IMR-90 (cell line): ENCODE results near the gene AASS. TPM values are rescaled to one million over a fixed set of nuclear protein-coding genes. Genes with fewer than 3 reads are reported as not detected.

Experiments
- ATAC-seq: fragments of 200-7000 bp; cut with Tn5 transposase; 2 replicates; pipeline ENCODE4 v1.9.1; 2020; ENCODE audit warnings: low read depth, mild to moderate bottlenecking, moderate library complexity
- BruUV-seq: library from RNA; stranded (reverse); fragments of 400-500 nt; replicated peaks from 2 replicates; lab custom pipeline; 2021; lab: Mats Ljungman, UMichigan
- CTCF ChIA-PET: fragments of 300-600 bp; formaldehyde crosslinking; extraction: SDS; loops from one replicate; lab custom pipeline; 2021; ENCODE audit warnings: antibody characterized with exemption; lab: Yijun Ruan, JAX
- POLR2A ChIA-PET: fragments of 300-600 bp; sonication (Branson Sonifier 250); formaldehyde crosslinking; loops from one replicate; lab custom pipeline; 2022; ENCODE audit warnings: antibody characterized with exemption; ENCODE audit not compliant: unreplicated experiment; lab: Charles Lee
- DNase-seq: peaks from one replicate; pipeline ENCODE4 v3.0.0; 2013
- H2AFZ ChIP-seq: replicated peaks from 2 replicates; pipeline ENCODE3; 2013; ENCODE audit warnings: low read length, mild to moderate bottlenecking; ENCODE audit not compliant: poor library complexity
- H2AK5ac ChIP-seq: 2 replicates; pipeline ENCODE4 v1.6.1; 2013; ENCODE audit warnings: low read depth, low read length, inconsistent platforms
- H2AK9ac ChIP-seq: replicated peaks from 2 replicates; pipeline ENCODE3; 2013; ENCODE audit warnings: mild to moderate bottlenecking, low read depth, low read length, moderate library complexity; ENCODE audit not compliant: poor library complexity
- H2BK120ac ChIP-seq: 2 replicates; pipeline ENCODE4 v1.6.1; 2013; ENCODE audit warnings: low read depth, low read length, inconsistent platforms
- H2BK15ac ChIP-seq: 3 replicates; pipeline ENCODE4 v1.6.1; 2013; ENCODE audit warnings: low read depth, low read length, inconsistent platforms
- H2BK20ac ChIP-seq: 2 replicates; pipeline ENCODE4 v1.6.1; 2013; ENCODE audit warnings: low read depth, mild to moderate bottlenecking, inconsistent platforms, low read length, moderate library complexity
- H2BK5ac ChIP-seq: 2 replicates; pipeline ENCODE4 v1.6.1; 2013; ENCODE audit warnings: mild to moderate bottlenecking, low read depth, low read length, inconsistent platforms; ENCODE audit not compliant: poor library complexity, severe bottlenecking
- H3K14ac ChIP-seq: replicated peaks from 2 replicates; pipeline ENCODE4 v1.6.1; 2013; ENCODE audit warnings: low read depth, low read length, inconsistent platforms
- H3K18ac ChIP-seq: 2 replicates; pipeline ENCODE4 v1.6.1; 2013; ENCODE audit warnings: low read depth, low read length, control low read depth
- H3K23ac ChIP-seq: 2 replicates; pipeline ENCODE4 v1.6.1; 2013; ENCODE audit warnings: low read depth, low read length, inconsistent platforms
- H3K27ac ChIP-seq: 2 replicates; pipeline ENCODE4 v1.5.1; 2013; ENCODE audit warnings: mild to moderate bottlenecking, control low read depth, low read length; ENCODE audit not compliant: insufficient read depth
- H3K27me3 ChIP-seq: 2 replicates; pipeline ENCODE4 v1.6.1; 2013; ENCODE audit warnings: low read length; ENCODE audit not compliant: control insufficient read depth, insufficient read depth
- H3K36me3 ChIP-seq: 2 replicates; pipeline ENCODE4 v1.6.1; 2013; ENCODE audit warnings: low read length, mixed read lengths; ENCODE audit not compliant: control insufficient read depth, insufficient read depth
- H3K4ac ChIP-seq: 2 replicates; pipeline ENCODE4 v1.6.1; 2013; ENCODE audit warnings: low read depth, low read length, inconsistent platforms
- H3K4me1 ChIP-seq: 2 replicates; pipeline ENCODE4 v1.6.1; 2013; ENCODE audit warnings: low read length, mixed read lengths; ENCODE audit not compliant: control insufficient read depth, insufficient read depth
- H3K4me2 ChIP-seq: 2 replicates; pipeline ENCODE4 v1.6.1; 2013; ENCODE audit warnings: low read depth, mild to moderate bottlenecking, control low read depth, low read length, moderate library complexity
- H3K4me3 ChIP-seq: 2 replicates; pipeline ENCODE4 v1.5.1; 2013; ENCODE audit warnings: low read depth, mild to moderate bottlenecking, control low read depth, low read length, moderate library complexity; ENCODE audit not compliant: insufficient read depth
- H3K56ac ChIP-seq: 2 replicates; pipeline ENCODE4 v1.6.1; 2013; ENCODE audit warnings: low read length, inconsistent platforms; ENCODE audit not compliant: insufficient read depth; ENCODE audit errors: extremely low read depth
- H3K79me1 ChIP-seq, 2 experiments: 2 replicates each; pipeline ENCODE4 v1.6.1; 2013; ENCODE audit warnings: low read length in 2 of 2, inconsistent platforms in 1 of 2, low read depth in 1 of 2
- H3K9ac ChIP-seq: 2 replicates; pipeline ENCODE4 v1.6.1; 2013; ENCODE audit warnings: low read depth, low read length, control low read depth
- H3K9me1 ChIP-seq: 2 replicates; pipeline ENCODE4 v1.6.1; 2013; ENCODE audit warnings: low read length, inconsistent platforms; ENCODE audit not compliant: insufficient read depth
- H3K9me3 ChIP-seq: 2 replicates; pipeline ENCODE4 v1.6.1; 2013; ENCODE audit warnings: low read length; ENCODE audit not compliant: control insufficient read depth, insufficient read depth
- H4K20me1 ChIP-seq: 2 replicates; pipeline ENCODE4 v1.6.1; 2013; ENCODE audit warnings: low read length, inconsistent platforms; ENCODE audit not compliant: insufficient read depth
- H4K5ac ChIP-seq: 2 replicates; pipeline ENCODE4 v1.6.1; 2013; ENCODE audit warnings: mild to moderate bottlenecking, low read depth, low read length, control low read depth
- H4K8ac ChIP-seq, 2 experiments: 2 replicates each; pipeline ENCODE4 v1.6.1; 2013; ENCODE audit warnings: low read depth in 2 of 2, low read length in 2 of 2, control low read depth in 1 of 2, inconsistent platforms in 1 of 2
- H4K91ac ChIP-seq: 2 replicates; pipeline ENCODE4 v1.6.1; 2013; ENCODE audit warnings: low read depth, low read length, inconsistent platforms; ENCODE audit not compliant: insufficient read depth
- BHLHE40 ChIP-seq: fragments of 150-350 bp; IDR thresholded peaks from 2 replicates; pipeline ENCODE4 v1.6.1; 2016; ENCODE audit warnings: mild to moderate bottlenecking, low read depth, low read length
- CHD1 ChIP-seq: IDR thresholded peaks from 2 replicates; pipeline ENCODE4 v1.6.1; 2012; ENCODE audit warnings: low read depth, low read length, improper control_type of control experiment
- MXI1 ChIP-seq: IDR thresholded peaks from 2 replicates; pipeline ENCODE4 v1.6.1; 2012; ENCODE audit warnings: low read depth, mild to moderate bottlenecking, low read length, moderate library complexity, borderline replicate concordance
- POLR2A ChIP-seq: IDR thresholded peaks from 2 replicates; pipeline ENCODE4 v1.6.1; 2012; ENCODE audit warnings: mild to moderate bottlenecking, low read depth, low read length
- RAD21 ChIP-seq: IDR thresholded peaks from 2 replicates; pipeline ENCODE4 v1.6.1; 2012; ENCODE audit warnings: low read length, improper control_type of control experiment
- RCOR1 ChIP-seq: IDR thresholded peaks from 2 replicates; pipeline ENCODE4 v1.6.1; 2012; ENCODE audit warnings: mild to moderate bottlenecking, low read length, improper control_type of control experiment; ENCODE audit not compliant: insufficient replicate concordance
- SMC3 ChIP-seq: fragments of 150-350 bp; IDR thresholded peaks from 2 replicates; pipeline ENCODE4 v1.6.1; 2016; ENCODE audit warnings: low read depth, mild to moderate bottlenecking, antibody characterized with exemption, low read length, moderate library complexity
- USF2 ChIP-seq: fragments of 150-350 bp; IDR thresholded peaks from 2 replicates; pipeline ENCODE4 v1.6.1; 2017; ENCODE audit warnings: mild to moderate bottlenecking, antibody characterized with exemption, low read length, low read depth
- WGBS, 2 experiments: methylation state at CpG; one replicate each; pipeline versions ENCODE4 v1.1.5 to v1.1.7; 2013; ENCODE audit warnings: missing lambda C conversion rate in 2 of 2; ENCODE audit not compliant: insufficient read length in 1 of 2; ENCODE audit errors: extremely low coverage in 2 of 2; 5-methylcytosine and 5-hydroxymethylcytosine counted together
- dilution Hi-C: fragments of 300-500 bp; cut with HindIII; formaldehyde crosslinking; loops from one replicate; pipeline ENCODE4 v1.14.3; 2018; ENCODE audit warnings: low sequenced_read_pairs; ENCODE audit not compliant: unreplicated experiment
- in situ Hi-C: fragments of 300-500 bp; cut with MboI; formaldehyde crosslinking; loops from 3 replicates; pipeline ENCODE4 v1.14.3; 2019; ENCODE audit warnings: low sequenced_read_pairs, inconsistent platforms, mixed read lengths
- intact Hi-C: fragments of 100-400 bp; cut with micrococcal nuclease; formaldehyde crosslinking; loops from 2 replicates; pipeline ENCODE4 v1.10.0; 2022
- polyA plus RNA-seq, 3 experiments: library from polyadenylated mRNA; depleted of rRNA; stranded (reverse); fragments of >200 nt; gene quantifications; 2 replicates each; pipeline ENCODE4 v1.2.3, GENCODE V29; 2012; ENCODE audit warnings: low replicate concordance in 1 of 3
- total RNA-seq: library from RNA; depleted of rRNA; stranded (reverse); fragments of >200 nt; gene quantifications from 2 replicates; pipeline ENCODE4 v1.2.3, GENCODE V29; 2012

Gene AASS
- total and polyA plus RNA-seq, 2 of the 4 experiments (the other 2 are of a cell fraction): 6.1 to 12.9 TPM

GRCh38 chr7:122140918-122141317, 3.1 kb downstream of the AASS start:
- Histone ChIP-seq H2AK9ac (no peak overlapping the region), H3K9ac (no peak overlapping the region), H2BK20ac (no peak overlapping the region), H2AFZ (no peak overlapping the region), H2BK5ac (no peak overlapping the region), H3K9me3 (no peaks in the 10 kb centered on the region), H2BK120ac (no peak overlapping the region), H3K4ac (no peak overlapping the region), H3K4me3 (no peak overlapping the region), H3K56ac (no peak overlapping the region), H3K79me1 (peaks cover 5 to 36% of the 10 kb centered on the region in 2 experiments), H4K8ac (no peak overlapping the region), H2AK5ac (no peak overlapping the region), H3K9me1 (no peaks in the 10 kb centered on the region), H3K27ac (no peak overlapping the region), H4K91ac (no peak overlapping the region), H4K5ac (no peak overlapping the region), H3K14ac (no peak overlapping the region), H3K23ac (peak overlapping the region; percentile 60; the same call in 1 of the 2 replicates), H3K36me3 (no peaks in the 10 kb centered on the region), H3K18ac (no peak overlapping the region), H4K20me1 (no peaks in the 10 kb centered on the region; the same call in 1 of the 2 replicates), H3K4me1 (peaks cover 6% of the 10 kb centered on the region), H2BK15ac (no peak overlapping the region), H3K4me2 (no peak overlapping the region), H3K27me3 (no peaks in the 10 kb centered on the region)
- ChIA-PET CTCF (no interaction called here), POLR2A (no interaction called here)
- WGBS, 2 experiments: no CpG with 5 or more reads among the region's 1 CpG
- no peak for ATAC-seq
- intact Hi-C loops (no loop called here), in situ Hi-C loops (no loop called here), dilution Hi-C loops (no loop called here)
- DNase-seq: no peak
- TSS peak; percentile 28 for BruUV-seq
- TF ChIP-seq MXI1: no peak
- no peak for TF ChIP-seq RCOR1
- no peak for TF ChIP-seq CHD1
- no peak for TF ChIP-seq POLR2A
- no peak for TF ChIP-seq SMC3
- TF ChIP-seq RAD21: no peak
- no peak for TF ChIP-seq USF2
- TF ChIP-seq BHLHE40: no peak
